Peyer's patch (tissue), 4 donors: Measurements from ENCODE around the gene RAB40A. TPM values are rescaled to one million over a fixed set of nuclear protein-coding genes. Genes with fewer than 3 reads are reported as not detected.

Source experiments
- DNase-seq, 3 donors: peaks; one replicate each; pipeline ENCODE4 v3.0.0-alpha.2; 2017 to 2019
- H3K27ac ChIP-seq, 4 donors: fragments of 200-600 bp; sonication (generic); one replicate each; pipeline ENCODE4 v1.5.1; 2016 to 2019
- H3K27me3 ChIP-seq, 2 donors: fragments of 200-600 bp; sonication (generic); one replicate each; pipeline ENCODE4 v1.5.1; 2019
- H3K36me3 ChIP-seq, 3 donors: fragments of 200-600 bp; sonication (generic); one replicate each; pipeline ENCODE4 v1.5.1; 2016 to 2019
- H3K4me1 ChIP-seq, 4 donors: fragments of 200-600 bp; sonication (generic); one replicate each; pipeline ENCODE4 v1.5.1; 2016 to 2019
- H3K4me3 ChIP-seq, 4 donors: fragments of 200-600 bp; sonication (generic); 1 replicate in 3 of 4; 2 replicates in 1 of 4; pipeline ENCODE4 v1.5.1; 2016 to 2019; ENCODE audit warnings: mild to moderate bottlenecking in 1 of 4
- H3K9me3 ChIP-seq, 4 donors: fragments of 200-600 bp; sonication (generic); one replicate each; pipeline ENCODE4 v1.5.1; 2016 to 2019; ENCODE audit warnings: mild to moderate bottlenecking in 1 of 4
- CTCF ChIP-seq, 6 experiments: fragments of 450-650 bp in 4 of 6; fragments of 200-600 bp in 2 of 6; sonication (generic) in 1 of 6; IDR thresholded peaks; one replicate each; pipeline ENCODE4 v1.5.1; 2017 to 2019; ENCODE audit warnings: antibody characterized with exemption in 6 of 6, mild to moderate bottlenecking in 3 of 6, moderate library complexity in 1 of 6
- POLR2A ChIP-seq, 2 donors: fragments of 450-650 bp; IDR thresholded peaks; one replicate each; pipeline ENCODE4 v1.5.1; 2017; ENCODE audit warnings: antibody characterized with exemption in 2 of 2, mild to moderate bottlenecking in 2 of 2, moderate library complexity in 2 of 2
- total RNA-seq, 4 donors: library from RNA; depleted of rRNA; stranded (reverse); fragments of >200 nt; gene quantifications; one replicate each; pipeline ENCODE4 v1.1.0, GENCODE V29; 2016

The RAB40A gene
- total RNA-seq, 4 donors from 2014 or later: 0.70 TPM; not detected in 3

GRCh38 chrX:103524747-103525146, 5.5 kb upstream of the RAB40A start:
- no peaks in the 10 kb centered on the region for H3K36me3 ChIP-seq
- TF ChIP-seq CTCF (IDR thresholded peaks at IDR 0.05): no peak
- no peak for TF ChIP-seq POLR2A (IDR thresholded peaks at IDR 0.05)
- H3K9me3 ChIP-seq: no peaks in the 10 kb centered on the region
- H3K4me1 ChIP-seq: no peaks in the 10 kb centered on the region
- H3K27me3 ChIP-seq: no peaks in the 10 kb centered on the region
- DNase-seq: no peak
- H3K4me3 ChIP-seq: no peak overlapping the region
- H3K27ac ChIP-seq: no peak overlapping the region

GRCh38 chrX:103523605-103524004, 4.3 kb upstream of the RAB40A start:
- TF ChIP-seq CTCF (IDR thresholded peaks at IDR 0.05) (no peak), POLR2A (IDR thresholded peaks at IDR 0.05) (no peak)
- no peak overlapping the region for H3K27ac ChIP-seq
- H3K9me3 ChIP-seq: no peaks in the 10 kb centered on the region
- no peak overlapping the region for H3K4me3 ChIP-seq
- no peaks in the 10 kb centered on the region for H3K36me3 ChIP-seq
- no peaks in the 10 kb centered on the region for H3K27me3 ChIP-seq
- DNase-seq: no peak
- H3K4me1 ChIP-seq: no peaks in the 10 kb centered on the region

- Histone ChIP-seq H3K27ac (no peak overlapping the region), H3K9me3 (no peaks in the 10 kb centered on the region), H3K36me3 (no peaks in the 10 kb centered on the region), H3K27me3 (no peaks in the 10 kb centered on the region), H3K4me1 (no peaks in the 10 kb centered on the region), H3K4me3 (no peak overlapping the region)
- DNase-seq: no peak
- TF ChIP-seq CTCF (IDR thresholded peaks at IDR 0.05) (no peak), POLR2A (IDR thresholded peaks at IDR 0.05) (no peak)
Measured at GRCh38 chrX:103520386-103520785, 1.1 kb upstream of the RAB40A start.

- Histone ChIP-seq H3K4me3 (no peak overlapping the region), H3K4me1 (no peaks in the 10 kb centered on the region), H3K9me3 (no peaks in the 10 kb centered on the region), H3K27me3 (no peaks in the 10 kb centered on the region), H3K36me3 (no peaks in the 10 kb centered on the region), H3K27ac (no peak overlapping the region)
- DNase-seq: no peak
- TF ChIP-seq CTCF (IDR thresholded peaks at IDR 0.05) (no peak), POLR2A (IDR thresholded peaks at IDR 0.05) (no peak)
Measured at GRCh38 chrX:103518571-103518970, 718 bp downstream of the RAB40A start.

GRCh38 chrX:103517246-103517645, 2.0 kb downstream of the RAB40A start:
- no peak overlapping the region for H3K4me3 ChIP-seq
- DNase-seq: no peak
- no peaks in the 10 kb centered on the region for H3K9me3 ChIP-seq
- no peaks in the 10 kb centered on the region for H3K4me1 ChIP-seq
- no peak for TF ChIP-seq CTCF (IDR thresholded peaks at IDR 0.05)
- TF ChIP-seq POLR2A (IDR thresholded peaks at IDR 0.05): no peak
- H3K36me3 ChIP-seq: no peaks in the 10 kb centered on the region
- H3K27ac ChIP-seq: no peak overlapping the region
- no peaks in the 10 kb centered on the region for H3K27me3 ChIP-seq

- Histone ChIP-seq H3K27ac (no peak overlapping the region), H3K27me3 (no peaks in the 10 kb centered on the region), H3K4me1 (no peaks in the 10 kb centered on the region), H3K4me3 (no peak overlapping the region), H3K9me3 (no peaks in the 10 kb centered on the region), H3K36me3 (no peaks in the 10 kb centered on the region)
- TF ChIP-seq POLR2A (IDR thresholded peaks at IDR 0.05): no peak
- no peak for TF ChIP-seq CTCF (IDR thresholded peaks at IDR 0.05)
- DNase-seq: no peak
Measured at GRCh38 chrX:103513476-103514108, 5.7 kb downstream of the RAB40A start.
